Measurements from ENCODE around the gene SRSF8.
A peak's percentile ranks its signal among the peaks of the same experiment; 100 is the strongest.
"Not testable (repeated sequence)": the region's sequence is repeated elsewhere in the genome, so short reads cannot be mapped to it uniquely, and the experiment has no call there.

Gene SRSF8

GRCh38 chr11:95066716-95067038 is at the start of gene SRSF8:
Gene SRSF8 (plus strand): TSS chr11:95066919. CDS start chr11:95067227, 308 bp downstream.
- DNase-seq (ENCODE audit: low read depth) = no peak

GRCh38 chr11:95021468-95021867 is 45.3 kb upstream of the SRSF8 start:
- not testable (repeated sequence) for DNase-seq (ENCODE audit: low read depth)

GRCh38 chr11:95024958-95025357 is 41.8 kb upstream of the SRSF8 start, which contains the start of gene KDM4E:
Gene KDM4E (plus strand): TSS chr11:95025258. CDS start chr11:95025558, 300 bp downstream.
- DNase-seq (ENCODE audit: low read depth) = no peak

- not testable (repeated sequence) for DNase-seq (ENCODE audit: low read depth)
Observed at GRCh38 chr11:95025594-95025993, 41.1 kb upstream of the SRSF8 start.

GRCh38 chr11:95028357-95028756 is 38.4 kb upstream of the SRSF8 start:
- DNase-seq (ENCODE audit: low read depth) = no peak

GRCh38 chr11:95033051-95033450 is 33.7 kb upstream of the SRSF8 start:
- DNase-seq (ENCODE audit: low read depth) = no peak

GRCh38 chr11:95035316-95035715 is 31.4 kb upstream of the SRSF8 start:
- no peak for DNase-seq (ENCODE audit: low read depth)

- DNase-seq (ENCODE audit: low read depth) = not testable (repeated sequence)
Observed at GRCh38 chr11:95037356-95038035, 29.2 kb upstream of the SRSF8 start.

- DNase-seq (ENCODE audit: low read depth) = no peak
Observed at GRCh38 chr11:95042239-95042638, 24.5 kb upstream of the SRSF8 start.

- DNase-seq (ENCODE audit: low read depth) = no peak
Observed at GRCh38 chr11:95042906-95043305, 23.8 kb upstream of the SRSF8 start.

- DNase-seq (ENCODE audit: low read depth) = no peak
Observed at GRCh38 chr11:95044010-95044409, 22.7 kb upstream of the SRSF8 start.

- no peak for DNase-seq (ENCODE audit: low read depth)
Observed at GRCh38 chr11:95045812-95046211, 20.9 kb upstream of the SRSF8 start.

GRCh38 chr11:95049122-95049521 is 17.6 kb upstream of the SRSF8 start, which contains the start of gene KDM4F:
Gene KDM4F (plus strand): TSS chr11:95049422.
- DNase-seq (ENCODE audit: low read depth) = not testable (repeated sequence)

- no peak for DNase-seq (ENCODE audit: low read depth)
Observed at GRCh38 chr11:95050595-95051202, 16.0 kb upstream of the SRSF8 start.

GRCh38 chr11:95054356-95054755 is 12.4 kb upstream of the SRSF8 start:
- DNase-seq (ENCODE audit: low read depth) = no peak

- DNase-seq (ENCODE audit: low read depth) = no peak
Observed at GRCh38 chr11:95055283-95055897, 11.3 kb upstream of the SRSF8 start.

- no peak for DNase-seq (ENCODE audit: low read depth)
Observed at GRCh38 chr11:95057959-95058358, 8.8 kb upstream of the SRSF8 start.

- peak; percentile 38 for DNase-seq (ENCODE audit: low read depth)
Observed at GRCh38 chr11:95058621-95059020, 8.1 kb upstream of the SRSF8 start.

- DNase-seq (ENCODE audit: low read depth) = no peak
Observed at GRCh38 chr11:95059046-95059445, 7.7 kb upstream of the SRSF8 start.

- DNase-seq (ENCODE audit: low read depth) = no peak
Observed at GRCh38 chr11:95065336-95065735, 1.4 kb upstream of the SRSF8 start.

- DNase-seq (ENCODE audit: low read depth) = peak; percentile 78
Observed at GRCh38 chr11:95067039-95067840, 521 bp downstream of the SRSF8 start.

GRCh38 chr11:95067841-95068219 is 1.1 kb downstream of the SRSF8 start:
- DNase-seq (ENCODE audit: low read depth) = no peak

GRCh38 chr11:95068549-95068948 is 1.8 kb downstream of the SRSF8 start:
- peak; percentile 95 for DNase-seq (ENCODE audit: low read depth)

Data from EH (cell line).